Left lobe of liver (tissue), 2 donors: ENCODE measurements around the gene CBX7. TPM values are rescaled to one million over a fixed set of nuclear protein-coding genes. Genes with fewer than 3 reads are reported as not detected.

Experiments
- ATAC-seq: fragments of 200-7000 bp; cut with Tn5 transposase; one replicate; pipeline ENCODE4 v1.9.1; 2020; ENCODE audit warnings: mild to moderate bottlenecking, moderate library complexity
- DNase-seq: peaks from one replicate; pipeline ENCODE4 v3.0.0-alpha.2; 2020; ENCODE audit warnings: low spot score
- total RNA-seq: library from RNA; stranded (reverse); gene quantifications from one replicate; pipeline ENCODE4 v1.2.1, GENCODE V29; 2021
- donor health status: DM: no; HTN: no; CAD: no; lungs with moderate emphysema.
- donor health status: DM: no; HTN: yes; CAD: no.

Gene CBX7
- total RNA-seq, 1 donor from 2014 or later = 15.7 TPM

GRCh38 chr22:39094717-39095389, 57.6 kb downstream of the CBX7 start:
- DNase-seq (no peak), ATAC-seq (no peak)

DNA sequence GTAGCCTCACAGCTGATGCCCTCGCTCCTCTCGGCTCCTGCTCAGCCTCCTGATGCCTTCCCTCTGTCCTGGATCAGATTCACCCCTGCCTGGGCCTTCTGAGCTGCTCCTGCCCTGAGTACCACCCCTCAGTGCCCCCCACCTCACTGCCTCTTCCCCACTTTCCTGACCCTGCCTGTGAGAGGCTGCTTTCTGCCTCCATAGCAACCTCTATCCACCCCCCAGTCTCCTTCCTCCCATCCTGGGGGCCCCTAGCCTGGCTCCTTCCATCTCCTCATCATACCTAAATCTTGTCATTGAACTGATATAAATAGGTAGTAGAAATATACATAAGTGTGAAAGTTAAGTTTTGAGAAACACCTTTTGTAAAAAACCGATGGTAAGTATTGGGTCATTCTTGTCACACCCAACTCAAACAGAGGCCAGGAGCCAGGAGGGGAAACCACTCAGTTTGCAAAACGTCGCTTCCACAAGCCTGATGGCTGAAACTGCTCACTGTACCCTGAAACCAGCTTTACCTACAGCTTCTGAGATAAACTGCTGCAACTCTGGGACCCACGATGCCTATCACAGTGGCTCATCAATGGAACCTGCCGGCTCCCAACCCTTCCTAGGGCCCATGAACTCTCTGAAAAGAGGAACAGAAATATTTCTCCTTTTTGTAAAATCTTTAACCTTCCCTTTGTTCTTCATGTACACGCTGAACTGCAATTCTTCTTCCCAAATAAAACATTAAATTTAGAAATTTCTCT, 60.2 kb downstream of the CBX7 start:
- DNase-seq = no peak
- no peak for ATAC-seq

- no peak for ATAC-seq
- DNase-seq = no peak
These were observed 61.1 kb downstream of the CBX7 start for GRCh38 chr22:39091126-39092081.

- no peak for ATAC-seq
- DNase-seq = no peak
These were observed 61.9 kb downstream of the CBX7 start for GRCh38 chr22:39090426-39091064.

DNA sequence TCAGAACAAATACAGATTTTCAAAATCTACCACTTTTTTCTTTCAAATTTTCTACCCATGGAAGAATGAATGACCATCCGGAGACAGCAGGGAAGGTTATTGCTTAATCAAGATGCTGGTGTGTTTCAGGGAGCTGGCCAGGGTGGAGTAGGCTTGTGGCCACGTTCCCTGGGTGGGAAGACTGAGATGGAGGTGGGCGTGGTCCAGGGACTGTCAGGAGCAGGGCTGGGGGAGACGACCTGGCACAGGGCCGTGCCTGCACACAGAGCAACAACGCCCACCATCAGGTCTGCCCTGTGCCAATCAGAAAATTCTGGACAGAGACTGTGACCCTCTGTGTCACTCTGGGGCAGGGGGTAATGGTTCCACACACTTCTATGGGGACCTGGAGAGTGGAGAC, 62.6 kb downstream of the CBX7 start:
- ATAC-seq (no peak), DNase-seq (no peak)

GRCh38 chr22:39088685-39089032, 63.8 kb downstream of the CBX7 start:
- ATAC-seq = no peak
- DNase-seq = no peak

DNA sequence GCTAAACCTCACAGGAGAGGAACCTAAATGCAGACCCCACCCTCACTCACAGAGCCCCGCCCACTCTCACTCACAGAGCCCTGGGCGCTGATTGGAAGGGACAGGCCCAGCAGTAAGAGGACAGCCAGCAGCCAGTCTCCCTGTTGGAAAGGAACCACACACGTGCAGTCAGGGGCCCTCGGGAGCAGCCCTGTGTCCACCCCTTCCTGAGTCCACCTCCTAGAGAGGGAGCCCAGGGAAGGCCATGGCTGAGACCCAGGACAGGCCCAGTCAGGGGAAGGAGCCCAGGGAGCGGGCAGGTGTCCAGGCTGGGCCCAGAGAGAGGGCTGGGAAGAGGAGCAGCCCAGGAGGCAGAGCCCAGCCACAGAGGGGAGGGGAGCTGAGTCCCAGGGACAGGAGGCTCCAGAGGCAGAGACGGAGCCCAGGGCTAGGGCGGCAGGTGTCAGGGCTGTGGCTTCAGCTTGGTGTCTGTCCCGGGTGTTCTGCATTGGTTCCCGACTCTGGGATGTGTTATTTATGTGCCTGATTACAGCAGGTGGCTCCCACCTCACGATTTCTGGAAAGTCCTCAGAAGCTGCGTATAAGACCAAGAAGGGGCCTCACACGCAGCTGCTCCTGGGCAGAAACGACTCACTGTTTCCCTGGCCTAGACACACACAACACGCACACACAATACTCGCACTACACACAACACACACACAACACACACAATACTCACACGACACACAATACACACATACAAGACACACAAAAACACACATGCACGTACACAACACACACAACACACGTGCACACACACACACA, 64.4 kb downstream of the CBX7 start:
- DNase-seq = no peak
- peak; percentile 15 for ATAC-seq

DNA sequence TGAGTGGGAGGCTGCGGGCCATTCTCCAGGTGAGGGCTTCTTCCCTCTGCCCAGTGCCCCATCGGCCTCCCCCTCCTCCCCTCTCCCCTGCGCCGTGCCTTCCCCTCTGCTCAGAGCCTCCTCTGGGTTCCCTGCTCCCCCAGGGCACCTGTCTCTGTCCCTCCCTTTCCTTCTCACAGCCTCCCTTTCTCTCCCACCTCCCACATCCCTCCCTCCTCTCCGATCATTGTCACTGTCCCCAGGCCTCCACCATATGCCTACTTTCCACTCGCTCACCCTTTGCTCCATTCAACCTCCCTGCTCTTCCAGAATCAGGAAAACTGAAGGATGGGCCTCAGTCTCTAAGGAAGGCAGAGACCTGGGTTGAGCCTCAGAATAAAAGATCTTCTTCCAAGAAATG, 65.4 kb downstream of the CBX7 start:
- DNase-seq (no peak), ATAC-seq (no peak)

- ATAC-seq (no peak), DNase-seq (no peak)
These were observed 67.8 kb downstream of the CBX7 start for GRCh38 chr22:39084666-39085065.

GRCh38 chr22:39083212-39084165, 69.0 kb downstream of the CBX7 start:
- ATAC-seq = no peak
- DNase-seq = no peak

- ATAC-seq (no peak), DNase-seq (no peak)
These were observed 70.9 kb downstream of the CBX7 start for GRCh38 chr22:39081598-39081997.

DNA sequence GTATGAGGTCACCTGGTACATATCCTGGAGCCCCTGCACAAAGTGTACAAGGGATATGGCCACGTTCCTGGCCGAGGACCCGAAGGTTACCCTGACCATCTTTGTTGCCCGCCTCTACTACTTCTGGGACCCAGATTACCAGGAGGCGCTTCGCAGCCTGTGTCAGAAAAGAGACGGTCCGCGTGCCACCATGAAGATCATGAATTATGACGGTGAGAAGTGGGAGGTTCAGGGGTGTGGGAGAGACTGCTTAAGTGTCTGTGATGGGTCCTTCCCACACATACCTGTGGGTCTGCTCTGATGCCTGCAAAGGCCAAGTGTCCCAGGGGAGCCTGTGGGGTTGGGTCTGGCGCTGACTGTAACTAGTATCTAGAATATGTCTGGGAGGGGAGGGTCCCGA, 71.5 kb downstream of the CBX7 start:
- DNase-seq = no peak
- no peak for ATAC-seq

Other genes starting within 250 kb of the CBX7 start
- gene APOBEC3A, start 195.1 kb downstream of the CBX7 start, total RNA-seq = 0.98 TPM
- gene APOBEC3B, start 170.3 kb downstream of the CBX7 start, total RNA-seq = 0.93 TPM
- 2.5 TPM for gene APOBEC3C, start 138.4 kb downstream of the CBX7 start, total RNA-seq
- gene APOBEC3D, start 131.6 kb downstream of the CBX7 start, total RNA-seq = 0.83 TPM
- gene APOBEC3F, start 111.8 kb downstream of the CBX7 start, total RNA-seq = 3.1 TPM
- 1.3 TPM for gene APOBEC3G, start 75.4 kb downstream of the CBX7 start, total RNA-seq
- gene APOBEC3H, start 55.4 kb downstream of the CBX7 start, total RNA-seq = not detected
- gene PDGFB, start 92.3 kb upstream of the CBX7 start, total RNA-seq = 0.43 TPM
- gene RPL3, start 166.9 kb upstream of the CBX7 start, total RNA-seq = 862 TPM
- gene SYNGR1, start 197.3 kb upstream of the CBX7 start, total RNA-seq = 2.9 TPM
- gene TAB1, start 247.1 kb upstream of the CBX7 start, total RNA-seq = 14.8 TPM